Smooth muscle cell (in vitro differentiated cells): ENCODE data around the gene UBE4A. TPM values are rescaled to one million over a fixed set of nuclear protein-coding genes. Genes with fewer than 3 reads are reported as not detected.

ENCODE experiments used
- DNase-seq: peaks from one replicate; lab custom pipeline; 2025; ENCODE audit not compliant: unreplicated experiment; lab: John Stamatoyannopoulos, UW
- H2AFZ ChIP-seq: fragments of 200-600 bp; sonication (generic); 2 replicates; pipeline ENCODE4 v1.6.0; 2016; ENCODE audit warnings: antibody characterized with exemption, low read depth, mild to moderate bottlenecking
- H3F3A ChIP-seq: fragments of 200-600 bp; sonication (generic); 2 replicates; pipeline ENCODE4 v1.6.0; 2017; ENCODE audit warnings: antibody characterized with exemption, low read depth
- H3K27ac ChIP-seq: fragments of 200-600 bp; sonication (generic); 2 replicates; pipeline ENCODE4 v1.5.1; 2016; ENCODE audit warnings: low read depth, mild to moderate bottlenecking
- H3K27me3 ChIP-seq: fragments of 200-600 bp; sonication (generic); 2 replicates; pipeline ENCODE4 v1.6.1; 2016; ENCODE audit warnings: low read depth, mild to moderate bottlenecking
- H3K36me3 ChIP-seq: fragments of 200-600 bp; sonication (generic); 2 replicates; pipeline ENCODE4 v1.5.1; 2016; ENCODE audit warnings: low read depth
- H3K4me1 ChIP-seq: fragments of 200-600 bp; sonication (generic); 2 replicates; pipeline ENCODE4 v1.5.1; 2016; ENCODE audit warnings: low read depth
- H3K4me2 ChIP-seq: fragments of 200-600 bp; sonication (generic); 2 replicates; pipeline ENCODE4 v1.6.0; 2016; ENCODE audit warnings: mild to moderate bottlenecking
- H3K4me3 ChIP-seq: fragments of 200-600 bp; sonication (generic); 2 replicates; pipeline ENCODE4 v1.5.1; 2016; ENCODE audit warnings: mild to moderate bottlenecking
- H3K79me2 ChIP-seq: fragments of 200-600 bp; sonication (generic); 2 replicates; pipeline ENCODE4 v1.6.0; 2016; ENCODE audit warnings: low read depth, mild to moderate bottlenecking
- H3K9ac ChIP-seq: fragments of 200-600 bp; sonication (generic); 2 replicates; pipeline ENCODE4 v1.6.0; 2016; ENCODE audit warnings: low read depth
- H3K9me3 ChIP-seq: fragments of 200-600 bp; sonication (generic); replicated peaks from 2 replicates; pipeline ENCODE4 v1.5.1; 2016; ENCODE audit warnings: low read depth
- H4K20me1 ChIP-seq: fragments of 200-600 bp; sonication (generic); 2 replicates; pipeline ENCODE4 v1.6.0; 2016; ENCODE audit warnings: low read depth
- WGBS: methylation state at CpG from one replicate; pipeline ENCODE4 v1.1.7; 2016; ENCODE audit warnings: low lambda C conversion rate; 5-methylcytosine and 5-hydroxymethylcytosine counted together
- polyA plus RNA-seq: library from polyadenylated mRNA; unstranded; fragments of >200 nt; fragmentation: Nextera tagmentation; extraction: Ambion mirVana; gene quantifications from 2 replicates; pipeline ENCODE4 v1.2.1, GENCODE V29; 2016
- total RNA-seq: library from RNA; depleted of rRNA; stranded (reverse); fragments of >200 nt; gene quantifications from 2 replicates; pipeline ENCODE4 v1.2.3, GENCODE V29; 2014
- TF ChIP-seq, protein P1 (sequence below): fragments of 200-600 bp; sonication (generic); IDR thresholded peaks from 2 replicates; pipeline ENCODE4 v1.5.1; 2017; ENCODE audit warnings: borderline replicate concordance, mild to moderate bottlenecking, antibody characterized with exemption; ENCODE audit not compliant: insufficient read depth, poor library complexity, severe bottlenecking

UBE4A gene
- total and polyA plus RNA-seq, 2 experiments from 2014 or later, result 17.3 to 52.4 TPM

- no peak overlapping the region for H3K4me3 ChIP-seq
- H3K27ac ChIP-seq, result no peak overlapping the region
- H3K9me3 ChIP-seq, result no peaks in the 10 kb centered on the region
- no peak overlapping the region for H3K4me2 ChIP-seq
- WGBS, result 93% methylated on average over 4 of the region's 4 CpGs
- DNase-seq, result no peak
- H2AFZ ChIP-seq, result no peak overlapping the region
- TF ChIP-seq, protein P1, sequence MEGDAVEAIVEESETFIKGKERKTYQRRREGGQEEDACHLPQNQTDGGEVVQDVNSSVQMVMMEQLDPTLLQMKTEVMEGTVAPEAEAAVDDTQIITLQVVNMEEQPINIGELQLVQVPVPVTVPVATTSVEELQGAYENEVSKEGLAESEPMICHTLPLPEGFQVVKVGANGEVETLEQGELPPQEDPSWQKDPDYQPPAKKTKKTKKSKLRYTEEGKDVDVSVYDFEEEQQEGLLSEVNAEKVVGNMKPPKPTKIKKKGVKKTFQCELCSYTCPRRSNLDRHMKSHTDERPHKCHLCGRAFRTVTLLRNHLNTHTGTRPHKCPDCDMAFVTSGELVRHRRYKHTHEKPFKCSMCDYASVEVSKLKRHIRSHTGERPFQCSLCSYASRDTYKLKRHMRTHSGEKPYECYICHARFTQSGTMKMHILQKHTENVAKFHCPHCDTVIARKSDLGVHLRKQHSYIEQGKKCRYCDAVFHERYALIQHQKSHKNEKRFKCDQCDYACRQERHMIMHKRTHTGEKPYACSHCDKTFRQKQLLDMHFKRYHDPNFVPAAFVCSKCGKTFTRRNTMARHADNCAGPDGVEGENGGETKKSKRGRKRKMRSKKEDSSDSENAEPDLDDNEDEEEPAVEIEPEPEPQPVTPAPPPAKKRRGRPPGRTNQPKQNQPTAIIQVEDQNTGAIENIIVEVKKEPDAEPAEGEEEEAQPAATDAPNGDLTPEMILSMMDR, result no peak
- H3K27me3 ChIP-seq, result no peaks in the 10 kb centered on the region
- H3K36me3 ChIP-seq, result no peaks in the 10 kb centered on the region
- no peak overlapping the region for H3K9ac ChIP-seq
- no peaks in the 10 kb centered on the region for H3F3A ChIP-seq
- peaks cover 17% of the 10 kb centered on the region for H3K4me1 ChIP-seq
- H4K20me1 ChIP-seq, result no peaks in the 10 kb centered on the region
- no peaks in the 10 kb centered on the region for H3K79me2 ChIP-seq
These were observed 41.3 kb upstream of the UBE4A start for GRCh38 chr11:118318124-118318523.

DNA sequence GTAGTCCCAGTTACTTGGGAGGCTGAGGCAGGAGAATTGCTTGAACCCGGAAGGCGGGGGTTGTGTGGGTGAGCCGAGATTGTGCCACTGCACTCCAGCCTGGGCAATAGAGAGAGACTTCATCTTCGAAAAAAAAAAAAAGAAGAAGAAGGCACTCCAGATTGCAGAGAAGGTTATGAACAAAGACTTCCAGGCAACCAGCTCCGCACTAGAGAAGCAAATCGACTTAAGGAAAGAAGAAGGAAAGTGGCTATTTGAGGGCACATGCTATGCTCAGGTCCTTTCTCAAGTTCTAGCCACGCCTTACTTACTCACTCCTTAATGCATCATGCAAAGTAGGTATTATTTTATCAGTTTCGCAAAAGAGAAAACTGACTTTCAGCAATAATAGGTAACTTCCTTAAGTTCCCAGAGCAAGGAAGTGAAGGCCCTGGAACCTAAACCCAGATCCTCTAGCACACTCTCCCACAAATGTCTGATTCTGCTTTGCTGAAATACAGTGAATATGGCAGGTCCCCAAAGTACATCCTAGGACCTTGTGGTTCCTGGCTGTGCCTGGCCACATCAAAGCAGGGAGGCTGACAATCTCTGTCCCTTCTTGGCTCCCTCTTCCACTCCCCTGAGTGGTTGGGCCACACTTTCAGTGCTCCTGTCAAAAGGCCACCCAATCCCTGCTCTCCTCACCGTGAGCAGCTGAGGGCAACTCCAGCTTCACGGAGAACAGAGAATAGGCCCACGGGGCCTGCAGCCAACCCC is 40.6 kb upstream of the UBE4A start:
- Histone ChIP-seq H3K4me1 (peaks cover 17% of the 10 kb centered on the region), H2AFZ (no peak overlapping the region), H3F3A (no peaks in the 10 kb centered on the region), H3K79me2 (no peaks in the 10 kb centered on the region), H3K27me3 (no peaks in the 10 kb centered on the region), H3K9ac (no peak overlapping the region), H3K27ac (no peak overlapping the region), H3K9me3 (no peaks in the 10 kb centered on the region), H3K4me3 (no peak overlapping the region), H4K20me1 (no peaks in the 10 kb centered on the region), H3K4me2 (no peak overlapping the region), H3K36me3 (no peaks in the 10 kb centered on the region)
- TF ChIP-seq, protein P1, result no peak
- DNase-seq, result no peak
- WGBS, result 95% methylated on average over 11 of the region's 11 CpGs

GRCh38 chr11:118319337-118319707 is 40.1 kb upstream of the UBE4A start:
- DNase-seq, result no peak
- no peaks in the 10 kb centered on the region for H3K27me3 ChIP-seq
- peaks cover 17% of the 10 kb centered on the region for H3K4me1 ChIP-seq
- no peaks in the 10 kb centered on the region for H4K20me1 ChIP-seq
- TF ChIP-seq, protein P1, result no peak
- H3K9ac ChIP-seq, result no peak overlapping the region
- no peaks in the 10 kb centered on the region for H3K79me2 ChIP-seq
- WGBS, result 69% methylated on average over 1 of the region's 1 CpG
- no peak overlapping the region for H3K4me3 ChIP-seq
- H3F3A ChIP-seq, result no peaks in the 10 kb centered on the region
- no peak overlapping the region for H2AFZ ChIP-seq
- no peak overlapping the region for H3K27ac ChIP-seq
- H3K4me2 ChIP-seq, result no peak overlapping the region
- no peaks in the 10 kb centered on the region for H3K9me3 ChIP-seq
- H3K36me3 ChIP-seq, result no peaks in the 10 kb centered on the region

DNA sequence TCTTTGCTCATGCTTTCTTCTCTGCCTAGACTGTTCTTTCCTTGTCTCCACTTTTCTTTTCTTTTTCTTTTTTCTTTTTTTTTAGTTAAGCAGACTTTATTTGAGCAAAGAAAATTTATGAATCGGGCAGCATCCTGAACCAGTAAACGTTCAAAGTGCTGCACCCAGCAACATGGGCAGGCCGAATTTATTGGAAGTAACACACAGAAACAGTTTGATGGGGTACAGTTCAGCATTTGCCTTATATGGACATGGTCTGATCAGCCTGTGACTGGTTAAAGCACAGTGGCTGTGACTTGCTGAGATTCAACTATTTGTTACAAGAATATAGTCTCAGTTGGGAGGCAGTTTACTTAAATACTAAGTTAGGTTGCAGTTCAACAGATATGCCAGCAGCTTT is 38.9 kb upstream of the UBE4A start:
- WGBS, result 90% methylated on average over 3 of the region's 3 CpGs

More for the DNA sequence above, 38.9 kb upstream of the UBE4A start:
- no peak overlapping the region for H2AFZ ChIP-seq
- H3K4me2 ChIP-seq, result no peak overlapping the region
- H3K9ac ChIP-seq, result no peak overlapping the region
- no peak for DNase-seq
- H3K4me3 ChIP-seq, result no peak overlapping the region
- no peak overlapping the region for H3K27ac ChIP-seq
- H3F3A ChIP-seq, result no peaks in the 10 kb centered on the region
- TF ChIP-seq, protein P1, result no peak
- H3K36me3 ChIP-seq, result no peaks in the 10 kb centered on the region
- H3K4me1 ChIP-seq, result peaks cover 12% of the 10 kb centered on the region
- H4K20me1 ChIP-seq, result no peaks in the 10 kb centered on the region
- H3K27me3 ChIP-seq, result no peaks in the 10 kb centered on the region
- no peaks in the 10 kb centered on the region for H3K9me3 ChIP-seq
- no peaks in the 10 kb centered on the region for H3K79me2 ChIP-seq
